ENCODE data around the gene MLPH. TPM values are rescaled to one million over a fixed set of nuclear protein-coding genes. Genes with fewer than 3 reads are reported as not detected.

Gene MLPH
- total RNA-seq, 1 donor from 2014 or later = not detected

DNA sequence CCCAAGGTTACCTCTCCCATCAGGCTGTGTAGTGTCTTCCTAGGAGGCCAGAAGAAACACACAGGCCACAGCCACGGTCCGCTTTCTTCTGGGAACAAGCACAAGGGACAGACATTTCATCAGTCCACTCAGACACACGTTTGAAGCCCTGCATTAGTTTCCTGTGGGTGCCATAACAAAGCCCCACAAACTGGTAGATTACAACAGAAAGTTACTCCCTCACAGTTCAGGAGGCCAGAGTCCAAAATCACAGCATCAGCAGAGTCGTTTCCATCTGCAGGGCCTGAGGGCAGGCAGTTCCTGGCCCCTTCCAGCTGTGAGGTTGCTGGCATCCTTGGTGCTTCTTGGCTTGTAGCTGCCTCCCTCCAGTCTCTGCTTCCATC is 70.6 kb downstream of the MLPH start:
- no peak overlapping the region for H3K27ac Mint-ChIP-seq
- Histone ChIP-seq H3K27me3 (no peaks in the 10 kb centered on the region), H3K27ac (no peak overlapping the region), H3K9me3 (ENCODE audit: low read depth) (peaks cover 6% of the 10 kb centered on the region), H4K20me1 (ENCODE audit: low read depth) (no peaks in the 10 kb centered on the region), H3F3A (ENCODE audit: low read depth) (no peaks in the 10 kb centered on the region), H3K4me2 (no peak overlapping the region), H2AFZ (replicated peaks) (no peak overlapping the region), H3K79me2 (ENCODE audit: low read depth) (no peaks in the 10 kb centered on the region), H3K4me1 (no peaks in the 10 kb centered on the region), H3K4me3 (no peak overlapping the region), H3K9ac (no peak overlapping the region), H3K36me3 (no peaks in the 10 kb centered on the region)
- H3K27me3 Mint-ChIP-seq (ENCODE audit: insufficient read depth, low read depth) = no peaks in the 10 kb centered on the region
- DNase-seq (ENCODE audit: low spot score) = no peak
- no peak overlapping the region for H3K4me3 Mint-ChIP-seq
- TF ChIP-seq EZH2phosphoT487 (IDR thresholded peaks at IDR 0.05) (no peak), EZH2 (IDR thresholded peaks at IDR 0.05) (no peak)
- TF ChIP-seq, protein P1, sequence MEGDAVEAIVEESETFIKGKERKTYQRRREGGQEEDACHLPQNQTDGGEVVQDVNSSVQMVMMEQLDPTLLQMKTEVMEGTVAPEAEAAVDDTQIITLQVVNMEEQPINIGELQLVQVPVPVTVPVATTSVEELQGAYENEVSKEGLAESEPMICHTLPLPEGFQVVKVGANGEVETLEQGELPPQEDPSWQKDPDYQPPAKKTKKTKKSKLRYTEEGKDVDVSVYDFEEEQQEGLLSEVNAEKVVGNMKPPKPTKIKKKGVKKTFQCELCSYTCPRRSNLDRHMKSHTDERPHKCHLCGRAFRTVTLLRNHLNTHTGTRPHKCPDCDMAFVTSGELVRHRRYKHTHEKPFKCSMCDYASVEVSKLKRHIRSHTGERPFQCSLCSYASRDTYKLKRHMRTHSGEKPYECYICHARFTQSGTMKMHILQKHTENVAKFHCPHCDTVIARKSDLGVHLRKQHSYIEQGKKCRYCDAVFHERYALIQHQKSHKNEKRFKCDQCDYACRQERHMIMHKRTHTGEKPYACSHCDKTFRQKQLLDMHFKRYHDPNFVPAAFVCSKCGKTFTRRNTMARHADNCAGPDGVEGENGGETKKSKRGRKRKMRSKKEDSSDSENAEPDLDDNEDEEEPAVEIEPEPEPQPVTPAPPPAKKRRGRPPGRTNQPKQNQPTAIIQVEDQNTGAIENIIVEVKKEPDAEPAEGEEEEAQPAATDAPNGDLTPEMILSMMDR (IDR thresholded peaks at IDR 0.05) = no peak
- H3K9me3 Mint-ChIP-seq = peaks cover 13% of the 10 kb centered on the region
- H3K36me3 Mint-ChIP-seq = no peaks in the 10 kb centered on the region
- H3K4me1 Mint-ChIP-seq = peaks cover 2% of the 10 kb centered on the region

DNA sequence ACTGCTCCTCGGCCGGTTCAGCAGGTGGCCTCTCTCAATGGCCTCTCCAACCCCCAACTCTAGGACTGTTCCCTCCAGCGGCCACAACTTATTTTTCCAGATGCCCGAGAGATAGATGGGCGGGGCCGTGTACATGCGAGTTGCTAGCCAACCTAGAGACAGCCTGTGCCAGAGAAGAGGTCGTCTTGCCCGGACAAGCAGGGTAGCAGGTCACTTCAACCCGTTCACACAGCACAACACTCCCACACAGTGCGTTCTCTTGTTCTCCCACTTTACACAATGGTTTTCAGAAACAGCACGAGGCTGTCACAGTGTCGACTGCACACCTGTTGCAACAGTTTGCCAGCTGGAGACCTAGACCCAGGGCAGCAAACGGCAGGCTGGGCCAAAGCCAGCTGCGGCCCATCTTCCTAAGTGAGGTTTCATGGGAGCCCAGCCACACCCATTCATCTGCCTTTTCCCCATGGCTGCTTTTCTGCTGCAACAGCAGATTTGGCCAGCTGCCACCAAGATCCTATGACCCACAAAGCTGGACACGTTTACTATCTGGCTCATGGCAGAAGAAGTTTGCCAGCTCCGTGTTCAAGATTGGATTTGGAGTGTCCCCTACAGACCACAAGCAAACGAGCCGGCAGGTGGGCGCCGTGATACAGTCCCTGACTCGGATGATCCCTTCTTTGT is 72.0 kb downstream of the MLPH start:
- H3K27ac Mint-ChIP-seq = peak overlapping the region; percentile 77

DNA sequence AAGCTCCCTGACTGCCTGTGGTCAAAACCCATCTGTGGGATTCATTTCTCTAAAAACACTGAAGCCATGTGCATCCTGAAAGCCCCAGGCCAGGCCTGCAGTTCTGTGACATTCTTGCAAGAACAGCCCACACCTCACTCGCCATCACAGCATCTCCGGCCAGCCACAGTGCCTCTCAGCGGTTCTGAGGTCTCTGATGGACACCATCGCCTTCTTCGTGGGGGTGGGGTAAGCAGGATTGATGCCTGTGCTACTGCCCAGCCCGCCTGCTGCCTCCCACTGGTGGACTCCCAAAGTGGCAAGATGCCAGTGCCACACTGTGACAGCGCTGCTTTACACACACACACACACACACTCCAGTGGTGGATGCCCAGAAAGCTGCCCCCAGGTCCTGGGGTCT is 74.2 kb downstream of the MLPH start:
- H3K9me3 Mint-ChIP-seq = peaks cover under 1% of the 10 kb centered on the region

More for the DNA sequence above, 72.0 kb downstream of the MLPH start:
- Histone ChIP-seq H3K4me3 (no peak overlapping the region), H4K20me1 (ENCODE audit: low read depth) (peaks cover 2% of the 10 kb centered on the region), H3K79me2 (ENCODE audit: low read depth) (no peaks in the 10 kb centered on the region), H3K27me3 (no peaks in the 10 kb centered on the region), H2AFZ (replicated peaks) (no peak overlapping the region), H3F3A (ENCODE audit: low read depth) (no peaks in the 10 kb centered on the region), H3K27ac (no peak overlapping the region), H3K9ac (no peak overlapping the region), H3K36me3 (no peaks in the 10 kb centered on the region), H3K4me2 (no peak overlapping the region), H3K4me1 (no peaks in the 10 kb centered on the region), H3K9me3 (ENCODE audit: low read depth) (peaks cover 6% of the 10 kb centered on the region)
- no peaks in the 10 kb centered on the region for H3K36me3 Mint-ChIP-seq
- H3K27me3 Mint-ChIP-seq (ENCODE audit: insufficient read depth, low read depth) = no peaks in the 10 kb centered on the region
- H3K4me3 Mint-ChIP-seq = no peak overlapping the region
- TF ChIP-seq EZH2phosphoT487 (IDR thresholded peaks at IDR 0.05) = no peak
- TF ChIP-seq EZH2 (IDR thresholded peaks at IDR 0.05) = no peak
- no peak for DNase-seq (ENCODE audit: low spot score)
- H3K9me3 Mint-ChIP-seq = peaks cover 8% of the 10 kb centered on the region
- H3K4me1 Mint-ChIP-seq = peaks cover 2% of the 10 kb centered on the region

More for the DNA sequence above, 74.2 kb downstream of the MLPH start:
- Histone ChIP-seq H3K4me3 (no peak overlapping the region), H3F3A (ENCODE audit: low read depth) (peaks cover 3% of the 10 kb centered on the region), H3K9me3 (ENCODE audit: low read depth) (no peaks in the 10 kb centered on the region), H4K20me1 (ENCODE audit: low read depth) (peaks cover 4% of the 10 kb centered on the region), H3K4me1 (no peaks in the 10 kb centered on the region), H3K9ac (no peak overlapping the region), H2AFZ (replicated peaks) (no peak overlapping the region), H3K27ac (no peak overlapping the region), H3K79me2 (ENCODE audit: low read depth) (no peaks in the 10 kb centered on the region), H3K27me3 (no peaks in the 10 kb centered on the region), H3K4me2 (no peak overlapping the region), H3K36me3 (no peaks in the 10 kb centered on the region)
- no peaks in the 10 kb centered on the region for H3K27me3 Mint-ChIP-seq (ENCODE audit: insufficient read depth, low read depth)
- TF ChIP-seq EZH2phosphoT487 (IDR thresholded peaks at IDR 0.05) = no peak
- TF ChIP-seq, protein P1 (IDR thresholded peaks at IDR 0.05) = no peak
- no peak for TF ChIP-seq EZH2 (IDR thresholded peaks at IDR 0.05)
- H3K27ac Mint-ChIP-seq = no peak overlapping the region
- peaks cover 2% of the 10 kb centered on the region for H3K4me1 Mint-ChIP-seq
- no peak overlapping the region for H3K4me3 Mint-ChIP-seq
- no peak for DNase-seq (ENCODE audit: low spot score)
- H3K36me3 Mint-ChIP-seq = no peaks in the 10 kb centered on the region

All from neural progenitor cell (in vitro differentiated cells).